GM12878 (cell line): ENCODE data around the gene ATP6V1G2. TPM values are rescaled to one million over a fixed set of nuclear protein-coding genes. Genes with fewer than 3 reads are reported as not detected.

Source experiments
- ATAC-seq: fragments of 200-7000 bp; cut with Tn5 transposase; 3 replicates; pipeline ENCODE4 v1.9.1; 2020; ENCODE audit warnings: mild to moderate bottlenecking, moderate library complexity
- BruUV-seq: library from RNA; stranded (reverse); fragments of 400-500 nt; replicated peaks from 2 replicates; lab custom pipeline; 2021; lab: Mats Ljungman, UMichigan
- CTCF ChIA-PET: fragments of 300-600 bp; sonication (Branson Sonifier 250); formaldehyde crosslinking; extraction: SDS; loops from one replicate; lab custom pipeline; 2021; ENCODE audit warnings: inconsistent platforms; lab: Yijun Ruan, JAX
- POLR2A ChIA-PET: fragments of 350-600 bp; formaldehyde crosslinking; extraction: SDS; loops from one replicate; lab custom pipeline; 2021; ENCODE audit warnings: inconsistent platforms; lab: Charles Lee
- RAD21 ChIA-PET: fragments of 300-600 bp; sonication (Branson Sonifier 250); formaldehyde crosslinking; loops from one replicate; lab custom pipeline; 2023; ENCODE audit warnings: antibody characterized with exemption; ENCODE audit not compliant: unreplicated experiment; lab: Charles Lee
- SMC1A ChIA-PET: fragments of 300-600 bp; sonication (Branson Sonifier 250); formaldehyde crosslinking; loops from one replicate; lab custom pipeline; 2023; ENCODE audit not compliant: unreplicated experiment, uncharacterized antibody; lab: Charles Lee
- DNase-seq: peaks from one replicate; pipeline ENCODE4 v3.0.0-alpha.2; 2011; ENCODE audit warnings: low read depth, low spot score
- FAIRE-seq: peaks from 3 replicates; lab custom pipeline; 2011; peaks lifted over from hg19 to GRCh38; lab: Jason Lieb, UNC
- H2AFZ ChIP-seq: 2 replicates; pipeline ENCODE4 v1.6.0; 2011; ENCODE audit warnings: low read depth, low read length, control low read depth; ENCODE audit not compliant: control insufficient read depth
- H3K27ac ChIP-seq: 2 replicates; pipeline ENCODE4 v1.5.1; 2011; ENCODE audit warnings: control low read depth; ENCODE audit not compliant: control insufficient read depth, insufficient read depth
- H3K27me3 ChIP-seq, 2 experiments: replicated peaks in 1 of 2; 2 replicates each; pipeline versions ENCODE4 v1.6.0 to v1.6.1; 2011; ENCODE audit warnings: low read length in 1 of 2; ENCODE audit not compliant: control insufficient read depth in 2 of 2, insufficient read depth in 2 of 2
- H3K36me3 ChIP-seq, 2 experiments: 2 replicates each; pipeline ENCODE4 v1.5.1; 2011; ENCODE audit warnings: low read length in 1 of 2; ENCODE audit not compliant: control insufficient read depth in 2 of 2, insufficient read depth in 2 of 2
- H3K4me1 ChIP-seq: 2 replicates; pipeline ENCODE4 v1.6.1; 2011; ENCODE audit warnings: mild to moderate bottlenecking, low read length, moderate library complexity, mixed read lengths; ENCODE audit not compliant: control insufficient read depth, insufficient read depth
- H3K4me2 ChIP-seq: 2 replicates; pipeline ENCODE4 v1.6.0; 2011; ENCODE audit warnings: control low read depth; ENCODE audit not compliant: control insufficient read depth, insufficient read depth
- H3K4me3 ChIP-seq: fragments of 200-600 bp; sonication (generic); 2 replicates; pipeline ENCODE4 v1.5.1; 2016
- H3K79me2 ChIP-seq: 2 replicates; pipeline ENCODE4 v1.6.0; 2011; ENCODE audit warnings: low read length; ENCODE audit not compliant: control insufficient read depth, insufficient read depth
- H3K9ac ChIP-seq: 2 replicates; pipeline ENCODE4 v1.8.0; 2011; ENCODE audit warnings: low read length, control low read depth, mixed read lengths; ENCODE audit not compliant: control insufficient read depth, insufficient read depth
- H3K9me3 ChIP-seq: replicated peaks from 3 replicates; pipeline ENCODE4 v1.5.1; 2011; ENCODE audit warnings: mild to moderate bottlenecking, low read length; ENCODE audit not compliant: control insufficient read depth, insufficient read depth
- H4K20me1 ChIP-seq: 2 replicates; pipeline ENCODE4 v1.6.0; 2011; ENCODE audit not compliant: control insufficient read depth, insufficient read depth
- CBFB ChIP-seq: IDR thresholded peaks from 2 replicates; pipeline ENCODE4 v1.6.1; 2016; ENCODE audit warnings: antibody characterized with exemption, low read depth
- CTCF ChIP-seq, 3 experiments: IDR thresholded peaks in 2 of 3; conservative IDR thresholded peaks in 1 of 3; 2 replicates each; pipeline ENCODE4 v1.5.1; 2011; ENCODE audit warnings: low read depth in 3 of 3, low read length in 3 of 3, mild to moderate bottlenecking in 3 of 3, control low read depth in 2 of 3, moderate library complexity in 2 of 3, inconsistent platforms in 1 of 3, mixed read lengths in 1 of 3; ENCODE audit not compliant: control insufficient read depth in 2 of 3, insufficient read depth in 1 of 3; ENCODE audit errors: extremely low read depth in 1 of 3
- MTA2 ChIP-seq: fragments of 450-650 bp; IDR thresholded peaks from 2 replicates; pipeline ENCODE4 v1.6.1; 2016; ENCODE audit warnings: low read depth, mild to moderate bottlenecking, moderate library complexity
- POU2F2 ChIP-seq: IDR thresholded peaks from 3 replicates; pipeline ENCODE4 v1.6.1; 2011; ENCODE audit warnings: low read depth, mild to moderate bottlenecking, low read length, borderline replicate concordance
- RB1 ChIP-seq: fragments of 450-650 bp; formaldehyde crosslinking; IDR thresholded peaks from 2 replicates; pipeline ENCODE4 v1.6.1; 2017; ENCODE audit warnings: mild to moderate bottlenecking, borderline replicate concordance
- WGBS: methylation state at CpG from one replicate; pipeline ENCODE4 v1.1.6; 2016; ENCODE audit warnings: low lambda C conversion rate; ENCODE audit not compliant: insufficient replicate concordance, insufficient coverage; ENCODE audit errors: missing lambda C conversion rate; 5-methylcytosine and 5-hydroxymethylcytosine counted together
- in situ Hi-C: fragments of 300-500 bp; cut with MboI; formaldehyde crosslinking; loops from 9 replicates; pipeline ENCODE4 v1.14.3; 2018; ENCODE audit warnings: mixed read lengths
- intact Hi-C: fragments of 100-400 bp; cut with micrococcal nuclease; formaldehyde crosslinking; loops from one replicate; pipeline ENCODE4 v1.14.2; 2022; ENCODE audit not compliant: unreplicated experiment
- polyA plus RNA-seq, 11 experiments: library from polyadenylated mRNA; depleted of rRNA in 4 of 11; unstranded in 6 of 11; stranded (reverse) in 5 of 11; fragments of >200 nt; fragmentation: Nextera tagmentation in 4 of 11; fragmentation: Illumina TruSeq in 1 of 11; extraction: Ambion mirVana in 4 of 11; extraction: Trizol in 1 of 11; gene quantifications; 1 replicate in 1 of 11; 2 replicates in 10 of 11; pipeline versions ENCODE4 v1.2.1 to v1.2.3, GENCODE V29; 2011 to 2016; ENCODE audit warnings: inconsistent platforms in 2 of 11, missing spikeins in 2 of 11, low read depth in 1 of 11
- total RNA-seq, 4 experiments: library from RNA; depleted of rRNA in 3 of 4; stranded (reverse); fragments of >200 nt in 3 of 4; fragmentation: Illumina TruSeq in 1 of 4; extraction: Trizol in 1 of 4; gene quantifications; 2 replicates each; pipeline versions ENCODE4 v1.2.1 to v1.2.3, GENCODE V29; 2013 to 2021
- TF ChIP-seq, protein P1 (sequence below): IDR thresholded peaks from 2 replicates; pipeline ENCODE4 v1.6.1; 2011; ENCODE audit warnings: low read depth, low read length, improper control_type of control experiment, borderline replicate concordance

Gene ATP6V1G2
- total and polyA plus RNA-seq, 10 of the 15 experiments (the other 5 are each of a cell fraction or from before 2014, with no cell fraction given) = 0.45 to 8.9 (median 2.8) TPM

DNA sequence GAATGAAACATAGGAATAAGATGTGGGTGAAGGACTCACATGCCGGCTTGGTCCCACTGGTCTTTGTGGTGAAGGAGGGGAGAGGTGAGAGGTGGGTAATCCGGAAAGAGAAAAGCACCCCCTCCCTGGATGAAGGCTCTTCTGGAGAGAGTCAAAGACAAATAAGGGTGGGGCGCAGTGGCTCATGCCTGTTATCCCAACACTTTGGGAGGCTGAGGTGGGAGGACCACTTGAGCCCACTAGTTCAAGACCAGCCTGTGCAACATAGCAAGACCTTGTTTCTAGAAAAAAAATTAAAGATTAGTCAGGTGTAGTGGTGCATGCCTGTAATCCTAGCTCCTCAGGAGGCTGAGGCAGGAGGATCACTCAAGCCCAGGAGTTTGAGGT is 32.7 kb upstream of the ATP6V1G2 start:
- no TSS peak for BruUV-seq
- ATAC-seq = no peak
- intact Hi-C loops (no loop called here), in situ Hi-C loops (no loop called here)
- TF ChIP-seq POU2F2 (no peak), RB1 (no peak), CBFB (0 out of 2 replicates have a peak, but pooled peaks have one; percentile 10), MTA2 (no peak), CTCF (IDR thresholded peaks at IDR 0.05 in 2 of 3, conservative IDR thresholded peaks at IDR 0.05 in 1 of 3; ENCODE audit: control insufficient read depth in 2 of 3, extremely low read depth in 1 of 3, insufficient read depth in 1 of 3, low read depth in 3 of 3, low read length in 3 of 3) (no peak)
- TF ChIP-seq, protein P1, sequence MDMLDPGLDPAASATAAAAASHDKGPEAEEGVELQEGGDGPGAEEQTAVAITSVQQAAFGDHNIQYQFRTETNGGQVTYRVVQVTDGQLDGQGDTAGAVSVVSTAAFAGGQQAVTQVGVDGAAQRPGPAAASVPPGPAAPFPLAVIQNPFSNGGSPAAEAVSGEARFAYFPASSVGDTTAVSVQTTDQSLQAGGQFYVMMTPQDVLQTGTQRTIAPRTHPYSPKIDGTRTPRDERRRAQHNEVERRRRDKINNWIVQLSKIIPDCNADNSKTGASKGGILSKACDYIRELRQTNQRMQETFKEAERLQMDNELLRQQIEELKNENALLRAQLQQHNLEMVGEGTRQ = no peak
- WGBS = 34% methylated on average over 3 of the region's 3 CpGs
- H4K20me1 ChIP-seq = no peaks in the 10 kb centered on the region
- no peak for DNase-seq
- ChIA-PET POLR2A (interaction anchor here (5.2 to 17.1 kb wide), 5 partner anchors 5 to 29 kb away, joined by 42 to 282 read pairs (median 222); partner anchors contain the start of genes ATP6V1G2, LST1, LTB and NCR3), RAD21 (interaction anchor here (6.2 to 17.5 kb wide), 3 partner anchors 9 to 26 kb away, joined by 53 to 620 read pairs (median 466); partner anchors contain the start of genes ATP6V1G2, LTA, NCR3 and NFKBIL1), SMC1A (interaction anchor here (2.4 to 45.5 kb wide), 3 partner anchors 16 to 31 kb away, joined by 8 to 1989 read pairs (median 523); partner anchors contain the start of genes ATP6V1G2, DDX39B, LTA and NCR3), CTCF (interaction anchor here (1.1 to 31.0 kb wide), 3 partner anchors 14 to 85 kb away, joined by 3 to 2098 read pairs (median 789); partner anchors contain the start of genes ATP6V1G2, DDX39B, LST1 and LTA)
- peaks cover 0 to 7% of the 10 kb centered on the region in 2 experiments; a peak in 2 of 4 replicates for H3K36me3 ChIP-seq
- H3K4me1 ChIP-seq = peaks cover 39% of the 10 kb centered on the region
- H3K4me2 ChIP-seq = peak overlapping the region; percentile 95
- peak overlapping the region; percentile 91 for H3K27ac ChIP-seq
- no peak overlapping the region for H3K9ac ChIP-seq
- peaks cover 80% of the 10 kb centered on the region for H3K79me2 ChIP-seq
- no peaks in the 10 kb centered on the region for H3K9me3 ChIP-seq
- no peaks in the 10 kb centered on the region for H3K27me3 ChIP-seq
- H3K4me3 ChIP-seq = peak overlapping the region; percentile 93; the same call in 1 of the 2 replicates
- no peak overlapping the region for H2AFZ ChIP-seq
- FAIRE-seq = no peak
